NT2/D1 (cell line): ENCODE results near the gene TMEM106C.

ENCODE experiments used
- SUZ12 ChIP-seq: IDR thresholded peaks from 2 replicates; pipeline ENCODE4 v1.6.1; 2011; ENCODE audit not compliant: insufficient read length, insufficient read depth; ENCODE audit errors: extremely low read depth
- YY1 ChIP-seq: IDR thresholded peaks from 2 replicates; pipeline ENCODE4 v1.6.1; 2011; ENCODE audit not compliant: insufficient read length, insufficient read depth
- ZNF274 ChIP-seq: IDR thresholded peaks from 2 replicates; pipeline ENCODE4 v1.6.1; 2011; ENCODE audit warnings: mild to moderate bottlenecking, low read depth, low read length

- TF ChIP-seq YY1 (no peak), SUZ12 (no peak), ZNF274 (no peak)
These were observed 22.5 kb upstream of the TMEM106C start for GRCh38 chr12:47940773-47941474.
